A549 (cell line): ENCODE measurements around the gene RBX1. TPM values are rescaled to one million over a fixed set of nuclear protein-coding genes. Genes with fewer than 3 reads are reported as not detected.

ENCODE experiments used
- ATAC-seq, 2 experiments: fragments of 200-7000 bp in 1 of 2; fragments of >200 bp in 1 of 2; cut with Nextera tagmentation in 1 of 2; cut with Tn5 transposase in 1 of 2; 3 replicates each; pipeline versions ENCODE4 v1.8.0 to v1.9.1; 2018 to 2020; ENCODE audit warnings: mild to moderate bottlenecking in 1 of 2, moderate library complexity in 1 of 2
- CTCF ChIA-PET: fragments of 300-600 bp; sonication (Branson Sonifier 250); formaldehyde crosslinking; extraction: SDS; loops from one replicate; lab custom pipeline; 2021; ENCODE audit warnings: antibody characterized with exemption, inconsistent platforms; lab: Yijun Ruan, JAX
- POLR2A ChIA-PET: fragments of 350-600 bp; formaldehyde crosslinking; extraction: SDS; loops from one replicate; lab custom pipeline; 2021; ENCODE audit warnings: antibody characterized with exemption, inconsistent platforms; lab: Yijun Ruan, JAX
- DNase-seq, 2 experiments: peaks; one replicate each; pipeline versions ENCODE4 v3.0.0 to v3.0.0-alpha.2; 2011 to 2016; ENCODE audit warnings: low read depth in 1 of 2, low spot score in 1 of 2
- FAIRE-seq: peaks from 2 replicates; lab custom pipeline; 2011; peaks lifted over from hg19 to GRCh38; lab: Jason Lieb, UNC
- H3K27ac ChIP-seq, 2 experiments: fragments of >200 bp; sonication (Bioruptor Twin); formaldehyde crosslinking; 3 replicates each; pipeline ENCODE4 v1.5.1; 2016 to 2017
- H3K4me1 ChIP-seq: fragments of >200 bp; sonication (Bioruptor Twin); formaldehyde crosslinking; 3 replicates; pipeline ENCODE4 v1.6.1; 2016
- H3K4me2 ChIP-seq: fragments of >200 bp; sonication (Bioruptor Twin); formaldehyde crosslinking; 3 replicates; pipeline ENCODE4 v1.6.1; 2016
- H3K4me3 ChIP-seq: fragments of >200 bp; sonication (Bioruptor Twin); formaldehyde crosslinking; 3 replicates; pipeline ENCODE4 v1.5.1; 2016
- H3K9me3 ChIP-seq: fragments of >200 bp; sonication (Bioruptor Twin); formaldehyde crosslinking; 3 replicates; pipeline ENCODE4 v1.6.1; 2016
- ATOH8 ChIP-seq: fragments of 250-450 bp; sonication (Bioruptor Pico); IDR thresholded peaks from 2 replicates; pipeline ENCODE4 v1.5.0; 2020; ENCODE audit warnings: low read depth, mild to moderate bottlenecking, moderate library complexity
- BHLHE40 ChIP-seq: IDR thresholded peaks from 2 replicates; pipeline ENCODE4 v1.6.1; 2012; ENCODE audit warnings: low read depth, low read length, inconsistent platforms
- CHD4 ChIP-seq: fragments of 200-600 bp; sonication (generic); IDR thresholded peaks from 2 replicates; pipeline ENCODE4 v1.6.1; 2016; ENCODE audit warnings: antibody characterized with exemption, mild to moderate bottlenecking, borderline replicate concordance
- E2F6 ChIP-seq: IDR thresholded peaks from 2 replicates; pipeline ENCODE4 v1.6.1; 2012; ENCODE audit warnings: low read depth, borderline replicate concordance
- EHMT2 ChIP-seq: fragments of 200-600 bp; sonication (generic); IDR thresholded peaks from 2 replicates; pipeline ENCODE4 v1.6.1; 2016; ENCODE audit warnings: antibody characterized with exemption, low read depth, mild to moderate bottlenecking, moderate library complexity
- EP300 ChIP-seq, 2 experiments: fragments of >200 bp; sonication (Bioruptor Twin); formaldehyde crosslinking; IDR thresholded peaks; 2 replicates in 1 of 2; 3 replicates in 1 of 2; pipeline ENCODE4 v1.6.1; 2016 to 2017
- ESRRA ChIP-seq: fragments of 150-350 bp; IDR thresholded peaks from 2 replicates; pipeline ENCODE4 v1.6.1; 2014; ENCODE audit warnings: mild to moderate bottlenecking, low read length, borderline replicate concordance
- FOSB ChIP-seq: fragments of 250-450 bp; sonication (Bioruptor Pico); IDR thresholded peaks from 2 replicates; pipeline ENCODE4 v1.5.0; 2020; ENCODE audit warnings: mild to moderate bottlenecking, moderate library complexity
- FOSL2 ChIP-seq, 2 experiments: fragments of 450-650 bp in 1 of 2; fragments of >200 bp in 1 of 2; sonication (Bioruptor Twin) in 1 of 2; formaldehyde crosslinking; IDR thresholded peaks; 2 replicates each; pipeline versions ENCODE4 v1.5.0 to v1.6.1; 2016 to 2020; ENCODE audit warnings: mild to moderate bottlenecking in 1 of 2, moderate library complexity in 1 of 2
- FOXS1 ChIP-seq: fragments of 250-450 bp; sonication (Bioruptor Pico); IDR thresholded peaks from 2 replicates; pipeline ENCODE4 v1.5.0; 2020; ENCODE audit warnings: mild to moderate bottlenecking, moderate library complexity
- HDAC2 ChIP-seq: fragments of 200-600 bp; sonication (generic); IDR thresholded peaks from 2 replicates; pipeline ENCODE4 v1.6.1; 2016
- HEYL ChIP-seq: fragments of 250-450 bp; sonication (Bioruptor Pico); IDR thresholded peaks from 2 replicates; pipeline ENCODE4 v1.8.0; 2021; ENCODE audit warnings: mild to moderate bottlenecking, moderate library complexity
- HOXB13 ChIP-seq: fragments of 250-450 bp; sonication (Bioruptor Pico); IDR thresholded peaks from 2 replicates; pipeline ENCODE4 v1.5.0; 2020; ENCODE audit warnings: low read depth, mild to moderate bottlenecking, moderate library complexity
- JUN ChIP-seq, 2 experiments: fragments of >200 bp; sonication (Bioruptor Twin); formaldehyde crosslinking; IDR thresholded peaks; 2 replicates in 1 of 2; 3 replicates in 1 of 2; pipeline ENCODE4 v1.6.1; 2016 to 2017
- JUNB ChIP-seq: fragments of >200 bp; sonication (Bioruptor Twin); formaldehyde crosslinking; IDR thresholded peaks from 2 replicates; pipeline ENCODE4 v1.6.1; 2016
- MAFK ChIP-seq: fragments of 450-650 bp; IDR thresholded peaks from 2 replicates; pipeline ENCODE4 v1.6.1; 2014; ENCODE audit not compliant: partially characterized antibody
- MAX ChIP-seq: IDR thresholded peaks from 2 replicates; pipeline ENCODE4 v1.6.1; 2012
- NR3C1 ChIP-seq: fragments of >200 bp; sonication (Bioruptor Twin); formaldehyde crosslinking; IDR thresholded peaks from 3 replicates; pipeline ENCODE4 v1.6.1; 2017
- PHF8 ChIP-seq: fragments of 200-600 bp; sonication (generic); IDR thresholded peaks from 2 replicates; pipeline ENCODE4 v1.6.1; 2016; ENCODE audit warnings: low read depth, mild to moderate bottlenecking, antibody characterized with exemption, moderate library complexity, borderline replicate concordance
- RAD21 ChIP-seq, 2 experiments: fragments of >200 bp in 1 of 2; sonication (Bioruptor Twin) in 1 of 2; formaldehyde crosslinking in 1 of 2; IDR thresholded peaks in 1 of 2; conservative IDR thresholded peaks in 1 of 2; 2 replicates in 1 of 2; 3 replicates in 1 of 2; pipeline ENCODE4 v1.6.1; 2012 to 2018; ENCODE audit warnings: inconsistent platforms in 1 of 2
- RARB ChIP-seq: fragments of 250-450 bp; sonication (Bioruptor Pico); IDR thresholded peaks from 2 replicates; pipeline ENCODE4 v1.8.0; 2021; ENCODE audit warnings: mild to moderate bottlenecking, moderate library complexity
- RFX5 ChIP-seq: fragments of 450-650 bp; IDR thresholded peaks from 2 replicates; pipeline ENCODE4 v1.7.1; 2014; ENCODE audit warnings: antibody characterized with exemption, mild to moderate bottlenecking, moderate library complexity
- RNF2 ChIP-seq: fragments of 200-600 bp; sonication (generic); IDR thresholded peaks from 2 replicates; pipeline ENCODE4 v1.6.1; 2016; ENCODE audit warnings: low read depth, mild to moderate bottlenecking, antibody characterized with exemption, moderate library complexity, borderline replicate concordance
- SMC3 ChIP-seq: fragments of >200 bp; sonication (Bioruptor Twin); formaldehyde crosslinking; IDR thresholded peaks from 3 replicates; pipeline ENCODE4 v1.6.1; 2018; ENCODE audit warnings: inconsistent platforms
- TP53 ChIP-seq: fragments of 250-450 bp; sonication (Bioruptor Pico); IDR thresholded peaks from 2 replicates; pipeline ENCODE4 v1.5.0; 2021; ENCODE audit warnings: mild to moderate bottlenecking, moderate library complexity
- USF2 ChIP-seq: fragments of 450-650 bp; IDR thresholded peaks from 2 replicates; pipeline ENCODE4 v1.6.1; 2014; ENCODE audit warnings: antibody characterized with exemption
- ZC3H11A ChIP-seq: fragments of 450-650 bp; IDR thresholded peaks from 2 replicates; pipeline ENCODE4 v1.6.1; 2014; ENCODE audit warnings: antibody characterized with exemption, mild to moderate bottlenecking
- ZFP36 ChIP-seq: fragments of 450-650 bp; IDR thresholded peaks from 2 replicates; pipeline ENCODE4 v1.6.1; 2014; ENCODE audit warnings: borderline replicate concordance; ENCODE audit not compliant: partially characterized antibody
- ZNF302 ChIP-seq: fragments of 250-450 bp; sonication (Bioruptor Pico); IDR thresholded peaks from 2 replicates; pipeline ENCODE4 v1.9.0; 2021; ENCODE audit warnings: inconsistent platforms, mild to moderate bottlenecking, moderate library complexity
- WGBS: methylation state at CpG from one replicate; pipeline ENCODE4 v1.1.6; 2017; ENCODE audit errors: missing lambda C conversion rate; 5-methylcytosine and 5-hydroxymethylcytosine counted together
- polyA plus RNA-seq, 4 experiments: library from polyadenylated mRNA; depleted of rRNA in 3 of 4; stranded (reverse); fragments of >200 nt; fragmentation: RNase III in 1 of 4; extraction: RNeasy Plus Mini Kit Qiagen cat#74134 plus additional on column Dnase treatment in 1 of 4; gene quantifications; 2 replicates in 3 of 4; 3 replicates in 1 of 4; pipeline ENCODE4 v1.2.3, GENCODE V29; 2011 to 2017

RBX1 gene
- polyA plus RNA-seq, 2 of the 4 experiments (the other 2 are of a cell fraction) = 61.7 to 82.3 TPM

GRCh38 chr22:41003066-41003465 lies 51.9 kb downstream of the RBX1 start:
- CTCF ChIA-PET = interaction anchor here (1.0 kb wide), 1 partner anchor 20 kb away, joined by 4 read pairs; no protein-coding TSS in a partner anchor
- no peak for FAIRE-seq
- Histone ChIP-seq H3K27ac (no peak overlapping the region), H3K4me2 (no peak overlapping the region), H3K4me1 (peaks cover 7% of the 10 kb centered on the region; the same call in 1 of the 3 replicates)
- DNase-seq = no peak
- no peak for TF ChIP-seq FOSL2 (IDR thresholded peaks at IDR 0.05)
- TF ChIP-seq FOSL2 (CRISPR knock-in tag; IDR thresholded peaks at IDR 0.05) = no peak
- TF ChIP-seq ZFP36 = no peak
- TF ChIP-seq EHMT2 = no peak
- TF ChIP-seq HDAC2 = no peak
- no peak for TF ChIP-seq PHF8
- TF ChIP-seq SMC3 = no peak
- TF ChIP-seq RFX5 = no peak
- TF ChIP-seq ZC3H11A = no peak
- no peak for TF ChIP-seq FOXS1
- no peak for TF ChIP-seq ZNF302
- TF ChIP-seq FOSB (CRISPR knock-in tag) = no peak
- no peak for TF ChIP-seq BHLHE40
- no peak for TF ChIP-seq RAD21 (conservative IDR thresholded peaks at IDR 0.05 in 1 of 2, IDR thresholded peaks at IDR 0.05 in 1 of 2)
- TF ChIP-seq, all 56 proteins: peak for 0
- 77% methylated on average over 10 of the region's 10 CpGs for WGBS
- ATAC-seq = no peak
- Histone ChIP-seq H3K9me3 (no peaks in the 10 kb centered on the region), H3K4me3 (no peak overlapping the region)
- POLR2A ChIA-PET = interaction anchor here (1.6 kb wide), 1 partner anchor 52 kb away, joined by 10 read pairs; the partner anchor contains the start of gene RBX1

- no peak overlapping the region for H3K27ac ChIP-seq
- no peak overlapping the region for H3K4me3 ChIP-seq
- POLR2A ChIA-PET = interaction anchor here (1.6 kb wide), 1 partner anchor 53 kb away, joined by 10 read pairs; the partner anchor contains the start of gene RBX1
- H3K4me1 ChIP-seq = peaks cover 7% of the 10 kb centered on the region; the same call in 1 of the 3 replicates
- ATAC-seq (no peak), FAIRE-seq (no peak), DNase-seq (no peak)
- WGBS = 91% methylated on average over 5 of the region's 5 CpGs
- no peak for TF ChIP-seq USF2
- TF ChIP-seq E2F6 = no peak
- no peak for TF ChIP-seq ATOH8 (CRISPR knock-in tag)
- TF ChIP-seq NR3C1 = no peak
- no peak for TF ChIP-seq CHD4
- no peak for TF ChIP-seq EP300 (IDR thresholded peaks at IDR 0.05)
- no peak for TF ChIP-seq FOSL2 (IDR thresholded peaks at IDR 0.05)
- no peak for TF ChIP-seq FOSL2 (CRISPR knock-in tag; IDR thresholded peaks at IDR 0.05)
- TF ChIP-seq ESRRA = no peak
- no peak for TF ChIP-seq HEYL (CRISPR knock-in tag)
- TF ChIP-seq MAX = no peak
- no peak for TF ChIP-seq RARB
- no peak for TF ChIP-seq RNF2
- TF ChIP-seq JUN (IDR thresholded peaks at IDR 0.05) = no peak
- TF ChIP-seq SMC3 = no peak
- TF ChIP-seq JUNB = no peak
- TF ChIP-seq RFX5 = no peak
- no peak for TF ChIP-seq HOXB13 (CRISPR knock-in tag)
- no peak for TF ChIP-seq TP53 (CRISPR knock-in tag)
- TF ChIP-seq MAFK = no peak
- H3K9me3 ChIP-seq = no peaks in the 10 kb centered on the region
- CTCF ChIA-PET = interaction anchor here (1.0 kb wide), 1 partner anchor 19 kb away, joined by 4 read pairs; no protein-coding TSS in a partner anchor
- H3K4me2 ChIP-seq = no peak overlapping the region
Observed at GRCh38 chr22:41003976-41004375, 52.8 kb downstream of the RBX1 start.
